Hepatocyte (in vitro differentiated cells): ENCODE measurements around the gene VCX2.
"Not testable (repeated sequence)": the region's sequence is repeated elsewhere in the genome, so short reads cannot be mapped to it uniquely, and the experiment has no call there.

ENCODE experiments used
- CTCF ChIP-seq: fragments of 200-600 bp; sonication (generic); IDR thresholded peaks from 2 replicates; pipeline ENCODE4 v1.5.1; 2016; ENCODE audit warnings: antibody characterized with exemption, mild to moderate bottlenecking; ENCODE audit not compliant: poor library complexity
- EZH2 ChIP-seq: fragments of 200-600 bp; sonication (generic); IDR thresholded peaks from 2 replicates; pipeline ENCODE4 v1.6.1; 2016; ENCODE audit warnings: antibody characterized with exemption, mild to moderate bottlenecking, borderline replicate concordance
- EZH2phosphoT487 ChIP-seq: fragments of 200-600 bp; sonication (generic); IDR thresholded peaks from one replicate; pipeline ENCODE4 v1.6.1; 2018; ENCODE audit warnings: antibody characterized with exemption, mild to moderate bottlenecking, low read depth, moderate library complexity; ENCODE audit not compliant: unreplicated experiment, severe bottlenecking

GRCh38 chrX:8121391-8121790, 49.7 kb downstream of the VCX2 start:
- TF ChIP-seq CTCF, EZH2, EZH2phosphoT487: not testable (repeated sequence)
